K562 treated with DMSO at 1 percent for 4 hours (cell line): ENCODE measurements around the gene IFNL4. TPM values are rescaled to one million over a fixed set of nuclear protein-coding genes. Genes with fewer than 3 reads are reported as not detected.

Source experiments
- total RNA-seq: library from RNA; unstranded; fragments of 300-600 nt; gene quantifications from 2 replicates; pipeline ENCODE4 v1.2.3, GENCODE V29; 2022; ENCODE audit not compliant: insufficient read depth

IFNL4 gene
- not detected in 2 replicates for total RNA-seq

DNA sequence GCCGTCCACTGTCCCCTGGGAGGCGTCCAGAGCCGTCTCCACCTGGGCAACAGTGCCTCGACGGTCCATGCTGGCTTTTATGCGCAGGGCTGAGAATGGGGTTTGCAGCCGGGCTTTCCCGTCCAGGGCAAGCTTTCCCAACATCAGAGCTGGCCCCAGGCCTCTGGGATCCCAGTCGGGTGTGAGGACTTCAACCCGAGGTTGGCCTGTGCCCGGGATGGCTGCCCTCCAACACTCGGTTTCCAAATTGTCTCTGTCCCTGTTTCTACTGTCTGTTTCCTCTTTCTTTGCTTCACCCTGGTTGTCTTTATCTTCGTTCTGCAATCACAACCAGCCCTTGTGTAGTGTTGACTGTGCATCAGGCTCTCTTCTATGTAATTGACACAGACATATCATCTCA, at the start of gene IFNL4:
IFNL4 (minus strand) TSS at position 51 of the 400 bp plus-strand sequence.

GRCh38 chr19:39296055-39296645, 47.5 kb upstream of the IFNL4 start, which contains the start of gene IFNL1:
Gene IFNL1, plus strand, starts transcription at chr19:39296407. Its CDS starts 15 bp downstream, at chr19:39296422.

DNA sequence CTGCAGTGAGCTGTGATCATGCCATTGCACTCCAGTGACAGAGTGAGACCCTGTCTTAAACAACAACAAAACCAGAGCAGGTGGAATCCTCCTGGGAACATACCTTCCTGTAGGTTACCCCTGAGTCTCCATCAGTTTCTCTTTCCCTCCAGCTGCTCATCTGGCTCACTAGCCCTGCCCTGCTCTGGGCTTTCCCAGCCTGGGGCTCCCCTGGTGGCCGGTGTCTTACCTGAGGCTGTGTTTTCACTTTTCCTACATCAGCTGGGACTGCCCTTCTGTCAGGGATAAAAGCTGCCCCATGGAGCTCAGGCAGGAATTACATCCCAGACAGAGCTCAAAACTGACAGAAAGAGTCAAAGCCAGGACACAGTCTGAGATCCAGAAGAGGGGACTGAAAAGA, 19.4 kb upstream of the IFNL4 start, which contains the start of gene IFNL2:
IFNL2 (plus strand) TSS at position 312 of the 400 bp plus-strand sequence. CDS start 173 bp downstream, outside the sequence.

DNA sequence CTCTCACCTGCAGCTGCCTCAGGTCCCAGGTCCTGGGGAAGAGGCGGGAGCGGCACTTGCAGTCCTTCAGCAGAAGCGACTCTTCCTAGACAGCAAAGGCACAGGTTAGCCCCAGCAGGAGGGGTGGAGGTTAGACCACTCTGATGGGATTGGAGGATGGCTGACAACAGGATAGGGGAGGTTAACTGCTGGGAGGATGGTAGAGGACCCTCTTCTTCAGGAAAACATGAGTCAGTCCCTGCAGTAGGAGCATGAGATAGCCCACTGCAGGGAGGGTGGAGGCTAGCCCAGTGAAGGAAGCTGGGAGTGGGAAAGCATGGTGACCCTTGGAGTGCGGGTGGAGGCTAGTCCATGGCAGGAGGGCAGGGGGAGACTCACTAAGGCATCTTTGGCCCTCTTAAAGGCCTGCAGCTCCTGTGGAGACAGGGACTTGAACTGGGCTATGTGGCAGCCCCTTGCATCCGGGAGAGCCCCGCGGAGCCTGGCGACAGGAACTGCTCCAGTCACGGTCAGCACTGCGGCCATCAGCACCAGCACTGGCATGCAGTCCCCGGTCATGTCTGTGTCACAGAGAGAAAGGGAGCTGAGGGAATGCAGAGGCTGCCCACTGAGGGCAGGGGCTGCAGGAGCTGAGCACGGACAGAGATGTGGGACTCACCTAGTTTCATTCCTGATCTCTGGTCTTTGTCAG, 4.1 kb downstream of the IFNL4 start, which contains the start of gene IFNL3:
IFNL3 (minus strand) TSS at position 597 of the 691 bp plus-strand sequence; CDS start at position 558, 39 bp downstream.

GRCh38 chr19:39203372-39204341, 45.0 kb downstream of the IFNL4 start, which contains the start of gene SYCN:
Gene SYCN, minus strand, starts transcription at chr19:39204263. Its CDS starts 9 bp downstream, at chr19:39204254.

GRCh38 chr19:39196860-39197562, 51.6 kb downstream of the IFNL4 start, which contains the start of gene NCCRP1:
Gene NCCRP1, plus strand, starts transcription at chr19:39196964. Its CDS starts 19 bp downstream, at chr19:39196983.

Other genes with a start within 250 kb of the IFNL4 start
- 5.7 and 13.3 TPM in 2 replicates for gene FBXO27, start 216.3 kb downstream of the IFNL4 start, total RNA-seq
- not detected in 2 replicates for gene ACP7, start 164.5 kb downstream of the IFNL4 start, total RNA-seq
- 27.5 and 36.4 TPM in 2 replicates for gene PAK4, start 123.1 kb downstream of the IFNL4 start, total RNA-seq
- gene NCCRP1, start 51.9 kb downstream of the IFNL4 start, total RNA-seq, result not detected in 2 replicates
- gene SYCN, start 44.6 kb downstream of the IFNL4 start, total RNA-seq, result not detected in 2 replicates
- gene IFNL3, start 3.9 kb downstream of the IFNL4 start, total RNA-seq, result not detected in 2 replicates
- gene IFNL2, start 19.5 kb upstream of the IFNL4 start, total RNA-seq, result not detected in 2 replicates
- not detected in 2 replicates for gene IFNL1, start 47.6 kb upstream of the IFNL4 start, total RNA-seq
- 4.1 and 6.5 TPM in 2 replicates for gene LRFN1, start 72.0 kb upstream of the IFNL4 start, total RNA-seq
- 94.0 and 163 TPM in 2 replicates for gene GMFG, start 87.2 kb upstream of the IFNL4 start, total RNA-seq
- 89.5 and 108 TPM in 2 replicates for gene SAMD4B, start 93.6 kb upstream of the IFNL4 start, total RNA-seq
- 35.4 and 44.9 TPM in 2 replicates for gene PAF1, start 142.2 kb upstream of the IFNL4 start, total RNA-seq
- gene MED29, start 142.5 kb upstream of the IFNL4 start, total RNA-seq, result 16.7 and 17.5 TPM in 2 replicates
- gene ZFP36, start 158.0 kb upstream of the IFNL4 start, total RNA-seq, result 20.2 and 24.1 TPM in 2 replicates
- gene PLEKHG2, start 163.8 kb upstream of the IFNL4 start, total RNA-seq, result 4.4 and 20.7 TPM in 2 replicates
- 9,929 and 11,096 TPM in 2 replicates for gene RPS16, start 187.1 kb upstream of the IFNL4 start, total RNA-seq
- 106 and 123 TPM in 2 replicates for gene SUPT5H, start 196.7 kb upstream of the IFNL4 start, total RNA-seq
- gene TIMM50, start 232.0 kb upstream of the IFNL4 start, total RNA-seq, result 111 and 116 TPM in 2 replicates